ENCODE measurements around the gene RHEB. TPM values are rescaled to one million over a fixed set of nuclear protein-coding genes. Genes with fewer than 3 reads are reported as not detected.

RHEB gene
- total and polyA plus RNA-seq, 2 experiments from 2014 or later, result 101 to 239 TPM

- Histone ChIP-seq H3K9me2 (ENCODE audit: insufficient read depth) (no peaks in the 10 kb centered on the region), H3K4me1 (ENCODE audit: insufficient read depth) (peaks cover 25% of the 10 kb centered on the region), H4K20me1 (replicated peaks; ENCODE audit: insufficient read depth) (no peaks in the 10 kb centered on the region), H3K27me3 (ENCODE audit: insufficient read depth) (no peaks in the 10 kb centered on the region), H3F3A (replicated peaks; ENCODE audit: low read depth) (no peaks in the 10 kb centered on the region), H2AFZ (no peak overlapping the region), H3K4me2 (no peak overlapping the region), H3K79me2 (replicated peaks; ENCODE audit: insufficient read depth) (no peaks in the 10 kb centered on the region), H3K27ac (ENCODE audit: low read depth) (no peak overlapping the region), H3K4me3 (no peak overlapping the region), H3K36me3 (ENCODE audit: insufficient read depth) (no peaks in the 10 kb centered on the region; the same call in 1 of the 2 replicates)
- no peak overlapping the region for H3K27ac Mint-ChIP-seq
- H3K36me3 Mint-ChIP-seq (ENCODE audit: low read depth), result peaks cover 8% of the 10 kb centered on the region; the same call in 1 of the 3 replicates
- no peak overlapping the region for H3K4me3 Mint-ChIP-seq
- H3K9me3 Mint-ChIP-seq, result peaks cover 17% of the 10 kb centered on the region
- no peak for ATAC-seq
- H3K27me3 Mint-ChIP-seq (ENCODE audit: insufficient read depth, low read depth, poor library complexity), result peaks cover 11% of the 10 kb centered on the region
- H3K4me1 Mint-ChIP-seq, result peaks cover 28% of the 10 kb centered on the region
- TF ChIP-seq ZNF462 (CRISPR knock-in tag; IDR thresholded peaks at IDR 0.05) (no peak), STAT1 (IDR thresholded peaks at IDR 0.05; ENCODE audit: unreplicated experiment) (no peak), CREB1 (CRISPR knock-in tag; IDR thresholded peaks at IDR 0.05; ENCODE audit: low read depth) (no peak), NANOG (IDR thresholded peaks at IDR 0.05; ENCODE audit: borderline replicate concordance) (no peak), EZH2phosphoT487 (IDR thresholded peaks at IDR 0.05; ENCODE audit: unreplicated experiment) (no peak), JUNB (IDR thresholded peaks at IDR 0.05; ENCODE audit: unreplicated experiment) (no peak), ZNF114 (CRISPR knock-in tag; IDR thresholded peaks at IDR 0.05) (no peak), ETS1 (IDR thresholded peaks at IDR 0.05) (no peak), POLR2AphosphoS5 (IDR thresholded peaks at IDR 0.05; ENCODE audit: low read depth) (no peak), ZNF331 (CRISPR knock-in tag; IDR thresholded peaks at IDR 0.05; ENCODE audit: low read depth) (no peak)
- TF ChIP-seq, protein P1, sequence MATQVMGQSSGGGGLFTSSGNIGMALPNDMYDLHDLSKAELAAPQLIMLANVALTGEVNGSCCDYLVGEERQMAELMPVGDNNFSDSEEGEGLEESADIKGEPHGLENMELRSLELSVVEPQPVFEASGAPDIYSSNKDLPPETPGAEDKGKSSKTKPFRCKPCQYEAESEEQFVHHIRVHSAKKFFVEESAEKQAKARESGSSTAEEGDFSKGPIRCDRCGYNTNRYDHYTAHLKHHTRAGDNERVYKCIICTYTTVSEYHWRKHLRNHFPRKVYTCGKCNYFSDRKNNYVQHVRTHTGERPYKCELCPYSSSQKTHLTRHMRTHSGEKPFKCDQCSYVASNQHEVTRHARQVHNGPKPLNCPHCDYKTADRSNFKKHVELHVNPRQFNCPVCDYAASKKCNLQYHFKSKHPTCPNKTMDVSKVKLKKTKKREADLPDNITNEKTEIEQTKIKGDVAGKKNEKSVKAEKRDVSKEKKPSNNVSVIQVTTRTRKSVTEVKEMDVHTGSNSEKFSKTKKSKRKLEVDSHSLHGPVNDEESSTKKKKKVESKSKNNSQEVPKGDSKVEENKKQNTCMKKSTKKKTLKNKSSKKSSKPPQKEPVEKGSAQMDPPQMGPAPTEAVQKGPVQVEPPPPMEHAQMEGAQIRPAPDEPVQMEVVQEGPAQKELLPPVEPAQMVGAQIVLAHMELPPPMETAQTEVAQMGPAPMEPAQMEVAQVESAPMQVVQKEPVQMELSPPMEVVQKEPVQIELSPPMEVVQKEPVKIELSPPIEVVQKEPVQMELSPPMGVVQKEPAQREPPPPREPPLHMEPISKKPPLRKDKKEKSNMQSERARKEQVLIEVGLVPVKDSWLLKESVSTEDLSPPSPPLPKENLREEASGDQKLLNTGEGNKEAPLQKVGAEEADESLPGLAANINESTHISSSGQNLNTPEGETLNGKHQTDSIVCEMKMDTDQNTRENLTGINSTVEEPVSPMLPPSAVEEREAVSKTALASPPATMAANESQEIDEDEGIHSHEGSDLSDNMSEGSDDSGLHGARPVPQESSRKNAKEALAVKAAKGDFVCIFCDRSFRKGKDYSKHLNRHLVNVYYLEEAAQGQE (IDR thresholded peaks at IDR 0.05; ENCODE audit: unreplicated experiment), result no peak
- TF ChIP-seq, protein P2, sequence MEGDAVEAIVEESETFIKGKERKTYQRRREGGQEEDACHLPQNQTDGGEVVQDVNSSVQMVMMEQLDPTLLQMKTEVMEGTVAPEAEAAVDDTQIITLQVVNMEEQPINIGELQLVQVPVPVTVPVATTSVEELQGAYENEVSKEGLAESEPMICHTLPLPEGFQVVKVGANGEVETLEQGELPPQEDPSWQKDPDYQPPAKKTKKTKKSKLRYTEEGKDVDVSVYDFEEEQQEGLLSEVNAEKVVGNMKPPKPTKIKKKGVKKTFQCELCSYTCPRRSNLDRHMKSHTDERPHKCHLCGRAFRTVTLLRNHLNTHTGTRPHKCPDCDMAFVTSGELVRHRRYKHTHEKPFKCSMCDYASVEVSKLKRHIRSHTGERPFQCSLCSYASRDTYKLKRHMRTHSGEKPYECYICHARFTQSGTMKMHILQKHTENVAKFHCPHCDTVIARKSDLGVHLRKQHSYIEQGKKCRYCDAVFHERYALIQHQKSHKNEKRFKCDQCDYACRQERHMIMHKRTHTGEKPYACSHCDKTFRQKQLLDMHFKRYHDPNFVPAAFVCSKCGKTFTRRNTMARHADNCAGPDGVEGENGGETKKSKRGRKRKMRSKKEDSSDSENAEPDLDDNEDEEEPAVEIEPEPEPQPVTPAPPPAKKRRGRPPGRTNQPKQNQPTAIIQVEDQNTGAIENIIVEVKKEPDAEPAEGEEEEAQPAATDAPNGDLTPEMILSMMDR (conservative IDR thresholded peaks at IDR 0.05; ENCODE audit: low read depth in 2 of 2), result no peak
- no peak for DNase-seq (ENCODE audit: low spot score)
Observed at GRCh38 chr7:151426441-151426903, 93.2 kb downstream of the RHEB start.

Measured in GM23338 (cell line).